ENCODE measurements around the gene TBX18.

DNA sequence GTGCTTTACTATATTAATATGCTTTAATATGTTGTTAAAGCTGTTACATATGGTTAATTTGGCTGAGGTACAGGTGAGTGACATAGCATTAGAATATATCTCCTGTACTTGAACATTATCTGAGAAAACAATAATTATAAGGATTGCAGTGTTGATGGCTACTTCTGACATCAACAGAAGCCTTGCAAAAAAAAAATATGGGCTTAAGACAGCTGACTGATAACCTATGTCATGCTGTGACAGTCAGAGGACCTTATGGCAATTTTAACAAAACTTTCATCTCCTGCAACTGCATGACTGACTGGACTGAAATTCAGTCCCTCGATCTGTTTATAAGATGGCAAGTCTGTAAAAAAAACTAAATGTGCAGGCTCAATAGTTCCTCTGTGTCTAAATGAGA is 27.5 kb upstream of the TBX18 start:
- TF ChIP-seq, protein P1, sequence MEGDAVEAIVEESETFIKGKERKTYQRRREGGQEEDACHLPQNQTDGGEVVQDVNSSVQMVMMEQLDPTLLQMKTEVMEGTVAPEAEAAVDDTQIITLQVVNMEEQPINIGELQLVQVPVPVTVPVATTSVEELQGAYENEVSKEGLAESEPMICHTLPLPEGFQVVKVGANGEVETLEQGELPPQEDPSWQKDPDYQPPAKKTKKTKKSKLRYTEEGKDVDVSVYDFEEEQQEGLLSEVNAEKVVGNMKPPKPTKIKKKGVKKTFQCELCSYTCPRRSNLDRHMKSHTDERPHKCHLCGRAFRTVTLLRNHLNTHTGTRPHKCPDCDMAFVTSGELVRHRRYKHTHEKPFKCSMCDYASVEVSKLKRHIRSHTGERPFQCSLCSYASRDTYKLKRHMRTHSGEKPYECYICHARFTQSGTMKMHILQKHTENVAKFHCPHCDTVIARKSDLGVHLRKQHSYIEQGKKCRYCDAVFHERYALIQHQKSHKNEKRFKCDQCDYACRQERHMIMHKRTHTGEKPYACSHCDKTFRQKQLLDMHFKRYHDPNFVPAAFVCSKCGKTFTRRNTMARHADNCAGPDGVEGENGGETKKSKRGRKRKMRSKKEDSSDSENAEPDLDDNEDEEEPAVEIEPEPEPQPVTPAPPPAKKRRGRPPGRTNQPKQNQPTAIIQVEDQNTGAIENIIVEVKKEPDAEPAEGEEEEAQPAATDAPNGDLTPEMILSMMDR (conservative IDR thresholded peaks at IDR 0.05 in 1 of 2, IDR thresholded peaks at IDR 0.05 in 1 of 2; ENCODE audit: low read depth in 1 of 2, low read length in 2 of 2) = no peak
- TF ChIP-seq EZH2 (IDR thresholded peaks at IDR 0.05; ENCODE audit: low read length, missing control alignments) = no peak

Data from fibroblast of lung (primary cell).